ENCODE data around the gene CXorf38. TPM values are rescaled to one million over a fixed set of nuclear protein-coding genes. Genes with fewer than 3 reads are reported as not detected.

Gene CXorf38
- total and polyA plus RNA-seq, 2 donors = 13.4 to 14.9 TPM

DNA sequence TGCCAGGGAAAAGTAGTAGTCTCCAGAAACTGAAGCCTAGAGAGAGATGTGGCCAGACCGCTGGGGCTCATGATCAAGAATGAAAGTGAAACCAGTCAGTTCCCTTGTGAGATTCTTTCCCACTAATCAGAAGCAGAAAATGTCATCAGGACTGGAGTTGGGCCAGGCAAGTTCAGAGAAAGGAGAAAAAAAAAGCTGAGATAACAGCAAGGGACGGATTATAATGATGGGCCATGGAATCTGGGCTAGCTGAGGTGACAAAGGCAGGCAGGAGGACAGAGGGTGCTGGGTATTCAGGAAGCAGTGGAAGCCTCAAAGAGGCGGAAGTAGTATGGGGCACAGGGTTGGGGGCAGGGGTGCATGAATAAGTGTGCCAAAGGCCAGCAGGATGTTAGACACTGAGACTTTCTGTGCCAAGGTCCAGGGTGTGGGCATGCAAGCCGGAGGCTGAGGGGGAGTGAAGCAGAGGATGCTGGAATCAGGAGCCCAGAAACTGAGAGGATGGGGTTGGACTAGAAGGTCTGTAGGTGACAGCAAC, 2.5 kb downstream of the CXorf38 start:
- H3K4me3 ChIP-seq (ENCODE audit: low read length in 2 of 2) = peak overlapping the region; percentile 35 to 56
- peaks cover 5 to 24% of the 10 kb centered on the region in 2 donors for H3K4me1 ChIP-seq (ENCODE audit: control insufficient read depth in 2 of 2, insufficient read depth in 2 of 2, low read length in 2 of 2)
- H3K27ac ChIP-seq (ENCODE audit: low read depth in 1 of 2, low read length in 1 of 2) = peak overlapping the region; percentile 64 to 78
- no peaks in the 10 kb centered on the region for H3K9me3 ChIP-seq (ENCODE audit: control insufficient read depth in 2 of 2, insufficient read depth in 1 of 2, low read length in 1 of 2)
- H3K27me3 ChIP-seq (ENCODE audit: control insufficient read depth in 2 of 2, insufficient read depth in 1 of 2, low read length in 1 of 2) = no peaks in the 10 kb centered on the region
- DNase-seq (ENCODE audit: low read depth in 6 of 9, low spot score in 9 of 9) = peak in 7 of 9 donors; percentile 39 to 75 (median 46)
- H3K36me3 ChIP-seq (ENCODE audit: control insufficient read depth in 2 of 2, insufficient read depth in 2 of 2, low read length in 1 of 2) = peaks cover 12 to 13% of the 10 kb centered on the region in 2 donors
- 0% methylated on average over 4 of the region's 4 CpGs for WGBS

DNA sequence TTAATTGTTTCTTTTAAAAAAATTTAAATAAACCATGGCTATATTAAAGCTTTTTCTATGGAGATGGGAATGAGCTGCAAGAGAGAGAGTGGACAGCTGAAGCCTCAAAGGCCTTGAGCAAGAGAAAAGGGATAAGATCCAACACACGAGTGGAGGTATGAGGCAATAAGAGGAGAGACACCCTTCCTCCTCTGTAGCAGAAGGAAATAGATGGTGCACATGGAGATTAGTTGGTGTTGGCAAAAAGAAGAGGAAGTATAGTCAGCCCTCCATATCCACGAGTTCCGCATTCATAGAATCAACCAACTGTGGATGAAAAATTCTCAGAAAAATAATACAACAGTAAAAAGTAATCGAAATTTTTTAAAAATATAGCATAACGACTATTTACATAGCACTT, 3.2 kb downstream of the CXorf38 start:
- no peak for DNase-seq (ENCODE audit: low read depth in 6 of 9, low spot score in 9 of 9)
- 13% methylated on average over 5 of the region's 5 CpGs for WGBS
- peaks cover 16 to 20% of the 10 kb centered on the region in 2 donors for H3K36me3 ChIP-seq (ENCODE audit: control insufficient read depth in 2 of 2, insufficient read depth in 2 of 2, low read length in 1 of 2)
- H3K4me1 ChIP-seq (ENCODE audit: control insufficient read depth in 2 of 2, insufficient read depth in 2 of 2, low read length in 2 of 2) = peaks cover 5 to 24% of the 10 kb centered on the region in 2 donors
- H3K27me3 ChIP-seq (ENCODE audit: control insufficient read depth in 2 of 2, insufficient read depth in 1 of 2, low read length in 1 of 2) = no peaks in the 10 kb centered on the region
- no peaks in the 10 kb centered on the region for H3K9me3 ChIP-seq (ENCODE audit: control insufficient read depth in 2 of 2, insufficient read depth in 1 of 2, low read length in 1 of 2)
- H3K4me3 ChIP-seq (ENCODE audit: low read length in 2 of 2) = peak overlapping the region in 1 of 2 donors; percentile 35
- H3K27ac ChIP-seq (ENCODE audit: low read depth in 1 of 2, low read length in 1 of 2) = peak overlapping the region in 1 of 2 donors; percentile 64

DNA sequence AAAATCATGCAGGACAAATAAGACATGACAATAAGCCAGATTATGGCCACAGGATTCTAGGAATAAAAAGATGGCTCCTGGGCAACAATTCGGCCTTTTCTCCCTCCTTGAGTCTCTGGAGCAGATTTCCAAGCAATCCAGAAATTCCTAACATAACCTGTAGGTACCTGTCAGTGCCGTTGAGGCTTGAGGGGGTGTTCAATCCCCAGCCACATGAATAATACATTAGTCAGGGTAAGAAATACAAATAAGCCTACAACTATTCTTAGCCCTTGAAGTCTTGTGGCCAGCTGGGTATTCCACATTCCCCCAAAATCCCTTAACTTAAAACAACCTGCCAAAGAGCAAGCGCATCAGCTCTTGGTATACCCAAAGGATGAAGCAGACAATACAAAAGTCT, 9.7 kb downstream of the CXorf38 start:
- Histone ChIP-seq H3K27ac (ENCODE audit: low read depth in 1 of 2, low read length in 1 of 2) (no peak overlapping the region), H3K36me3 (ENCODE audit: control insufficient read depth in 2 of 2, insufficient read depth in 2 of 2, low read length in 1 of 2) (peaks cover 48 to 75% of the 10 kb centered on the region in 2 donors), H3K9me3 (ENCODE audit: control insufficient read depth in 2 of 2, insufficient read depth in 1 of 2, low read length in 1 of 2) (no peaks in the 10 kb centered on the region), H3K27me3 (ENCODE audit: control insufficient read depth in 2 of 2, insufficient read depth in 1 of 2, low read length in 1 of 2) (no peaks in the 10 kb centered on the region), H3K4me1 (ENCODE audit: control insufficient read depth in 2 of 2, insufficient read depth in 2 of 2, low read length in 2 of 2) (no peaks in the 10 kb centered on the region), H3K4me3 (ENCODE audit: low read length in 2 of 2) (no peak overlapping the region)
- WGBS = over 99% methylated on average over 3 of the region's 3 CpGs
- no peak for DNase-seq (ENCODE audit: low read depth in 6 of 9, low spot score in 9 of 9)

DNA sequence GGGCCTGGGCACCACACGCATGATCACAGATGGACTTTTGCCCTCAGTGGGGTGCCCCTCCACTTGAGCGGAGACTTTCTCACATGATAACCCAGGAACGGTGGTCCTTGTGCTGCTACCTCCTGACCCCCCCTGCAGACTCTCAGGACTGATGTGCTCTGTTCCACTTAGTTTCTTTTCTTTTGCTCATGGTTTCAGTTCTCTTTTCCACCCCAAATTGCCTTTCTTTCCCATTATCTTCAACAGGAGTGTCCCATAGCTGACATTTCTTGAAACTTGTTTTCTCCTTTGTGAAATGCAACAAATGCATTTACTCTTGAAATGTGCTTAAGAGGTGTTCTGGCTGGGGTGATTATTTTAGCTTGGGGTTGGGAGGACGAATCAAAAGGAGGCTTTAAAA, 15.2 kb downstream of the CXorf38 start:
- Histone ChIP-seq H3K4me3 (ENCODE audit: low read length in 2 of 2) (no peak overlapping the region), H3K4me1 (ENCODE audit: control insufficient read depth in 2 of 2, insufficient read depth in 2 of 2, low read length in 2 of 2) (no peaks in the 10 kb centered on the region), H3K36me3 (ENCODE audit: control insufficient read depth in 2 of 2, insufficient read depth in 2 of 2, low read length in 1 of 2) (peaks cover 44 to 85% of the 10 kb centered on the region in 2 donors), H3K27ac (ENCODE audit: low read depth in 1 of 2, low read length in 1 of 2) (no peak overlapping the region), H3K9me3 (ENCODE audit: control insufficient read depth in 2 of 2, insufficient read depth in 1 of 2, low read length in 1 of 2) (no peaks in the 10 kb centered on the region), H3K27me3 (ENCODE audit: control insufficient read depth in 2 of 2, insufficient read depth in 1 of 2, low read length in 1 of 2) (no peaks in the 10 kb centered on the region)
- DNase-seq (ENCODE audit: low read depth in 6 of 9, low spot score in 9 of 9) = no peak
- WGBS = 99% methylated on average over 4 of the region's 4 CpGs

DNA sequence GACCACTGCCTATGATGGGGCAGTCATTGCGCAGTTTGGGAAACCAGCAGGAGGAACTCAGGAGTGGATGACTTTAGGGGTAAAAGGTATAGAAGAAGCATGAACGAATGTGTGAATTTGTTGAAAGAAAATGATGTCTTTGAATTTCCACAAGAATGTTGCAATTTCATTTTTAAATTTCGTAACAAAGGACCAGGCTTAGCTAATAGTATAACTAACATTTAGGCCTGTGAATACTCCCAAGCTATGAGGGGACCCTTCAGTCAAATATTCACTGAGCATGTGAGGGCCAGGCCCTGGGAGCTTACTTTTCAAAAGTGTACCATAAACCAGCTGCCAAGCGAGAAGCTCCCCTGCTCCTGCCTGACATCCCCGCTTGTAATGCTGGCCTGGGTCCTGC, 18.9 kb downstream of the CXorf38 start:
- H3K9me3 ChIP-seq (ENCODE audit: control insufficient read depth in 2 of 2, insufficient read depth in 1 of 2, low read length in 1 of 2) = peaks cover 0 to 4% of the 10 kb centered on the region in 2 donors
- H3K4me1 ChIP-seq (ENCODE audit: control insufficient read depth in 2 of 2, insufficient read depth in 2 of 2, low read length in 2 of 2) = no peaks in the 10 kb centered on the region
- no peaks in the 10 kb centered on the region for H3K27me3 ChIP-seq (ENCODE audit: control insufficient read depth in 2 of 2, insufficient read depth in 1 of 2, low read length in 1 of 2)
- no peak overlapping the region for H3K27ac ChIP-seq (ENCODE audit: low read depth in 1 of 2, low read length in 1 of 2)
- H3K36me3 ChIP-seq (ENCODE audit: control insufficient read depth in 2 of 2, insufficient read depth in 2 of 2, low read length in 1 of 2) = peaks cover 30 to 53% of the 10 kb centered on the region in 2 donors
- 98% methylated on average over 5 of the region's 5 CpGs for WGBS
- DNase-seq (ENCODE audit: low read depth in 6 of 9, low spot score in 9 of 9) = no peak
- H3K4me3 ChIP-seq (ENCODE audit: low read length in 2 of 2) = no peak overlapping the region

DNA sequence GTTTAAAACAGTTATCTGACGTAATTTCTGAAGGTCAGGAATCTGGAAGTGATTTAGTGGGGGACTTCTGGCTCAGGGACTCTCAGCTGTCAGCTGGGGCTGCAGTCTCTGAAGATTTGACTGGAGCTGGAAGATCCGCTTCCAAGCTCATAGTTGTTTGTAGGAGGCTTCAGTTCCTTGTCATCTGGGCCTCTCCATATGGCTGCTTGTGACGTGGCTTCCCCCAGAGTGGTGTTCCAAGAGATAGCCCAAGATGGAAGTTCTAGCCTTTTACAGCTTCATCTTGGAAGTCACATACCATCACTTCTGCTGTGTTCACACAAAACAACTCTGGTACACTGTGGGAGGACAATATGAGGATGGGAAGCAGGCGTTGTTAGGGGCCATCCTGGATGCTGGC, 22.1 kb downstream of the CXorf38 start:
- H3K27me3 ChIP-seq (ENCODE audit: control insufficient read depth in 2 of 2, insufficient read depth in 1 of 2, low read length in 1 of 2) = no peaks in the 10 kb centered on the region
- WGBS = 98% methylated on average over 4 of the region's 4 CpGs
- H3K4me1 ChIP-seq (ENCODE audit: control insufficient read depth in 2 of 2, insufficient read depth in 2 of 2, low read length in 2 of 2) = no peaks in the 10 kb centered on the region
- peaks cover 0 to 12% of the 10 kb centered on the region in 2 donors for H3K9me3 ChIP-seq (ENCODE audit: control insufficient read depth in 2 of 2, insufficient read depth in 1 of 2, low read length in 1 of 2)
- H3K36me3 ChIP-seq (ENCODE audit: control insufficient read depth in 2 of 2, insufficient read depth in 2 of 2, low read length in 1 of 2) = peaks cover 13 to 26% of the 10 kb centered on the region in 2 donors
- H3K4me3 ChIP-seq (ENCODE audit: low read length in 2 of 2) = no peak overlapping the region
- no peak overlapping the region for H3K27ac ChIP-seq (ENCODE audit: low read depth in 1 of 2, low read length in 1 of 2)
- DNase-seq (ENCODE audit: low read depth in 6 of 9, low spot score in 9 of 9) = no peak

DNA sequence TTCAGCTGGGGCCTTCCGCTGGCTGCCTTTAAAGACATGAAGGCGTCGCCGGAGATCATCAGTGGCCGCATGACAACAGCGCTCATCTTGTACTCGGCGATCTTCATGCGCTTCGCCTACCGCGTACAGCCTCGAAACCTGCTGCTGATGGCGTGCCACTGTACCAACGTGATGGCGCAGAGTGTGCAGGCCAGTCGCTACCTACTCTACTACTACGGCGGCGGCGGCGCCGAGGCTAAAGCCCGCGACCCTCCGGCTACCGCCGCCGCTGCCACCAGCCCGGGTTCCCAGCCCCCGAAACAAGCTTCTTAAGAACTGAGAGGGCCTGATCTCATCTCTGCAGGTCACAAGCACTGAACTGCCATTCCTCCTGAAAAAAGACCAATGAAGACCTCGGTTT, 23.7 kb downstream of the CXorf38 start:
- Histone ChIP-seq H3K9me3 (ENCODE audit: control insufficient read depth in 2 of 2, insufficient read depth in 1 of 2, low read length in 1 of 2) (peaks cover 0 to 12% of the 10 kb centered on the region in 2 donors), H3K27me3 (ENCODE audit: control insufficient read depth in 2 of 2, insufficient read depth in 1 of 2, low read length in 1 of 2) (no peaks in the 10 kb centered on the region), H3K4me1 (ENCODE audit: control insufficient read depth in 2 of 2, insufficient read depth in 2 of 2, low read length in 2 of 2) (no peaks in the 10 kb centered on the region), H3K4me3 (ENCODE audit: low read length in 2 of 2) (no peak overlapping the region), H3K27ac (ENCODE audit: low read depth in 1 of 2, low read length in 1 of 2) (no peak overlapping the region), H3K36me3 (ENCODE audit: control insufficient read depth in 2 of 2, insufficient read depth in 2 of 2, low read length in 1 of 2) (peaks cover 7 to 12% of the 10 kb centered on the region in 2 donors)
- 97% methylated on average over 32 of the region's 32 CpGs for WGBS
- no peak for DNase-seq (ENCODE audit: low read depth in 6 of 9, low spot score in 9 of 9)

DNA sequence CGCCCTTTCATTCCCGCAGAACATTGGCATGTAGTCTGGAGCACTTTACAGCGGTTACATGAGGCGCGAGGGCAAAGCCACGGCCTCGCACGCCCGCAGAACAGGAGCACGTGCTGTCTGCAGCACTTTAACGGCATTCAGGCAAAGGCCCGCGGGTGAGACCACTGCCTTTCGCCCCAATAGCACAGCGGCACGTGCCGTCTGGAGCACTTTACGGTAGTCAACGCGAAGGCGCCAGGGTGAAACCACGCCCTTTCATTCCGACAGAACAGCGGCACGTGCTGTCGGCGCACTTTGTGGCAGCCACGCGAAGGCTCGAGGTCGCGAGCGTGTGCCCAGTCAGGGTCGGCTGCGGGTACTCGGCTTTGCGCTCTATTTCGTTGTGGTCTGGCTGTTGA, 24.2 kb downstream of the CXorf38 start, which contains the start of gene MPC1L:
TSS of gene MPC1L (plus strand) at position 290 of the 398 bp plus-strand sequence. CDS start 138 bp downstream, outside the sequence.
- H3K36me3 ChIP-seq (ENCODE audit: control insufficient read depth in 2 of 2, insufficient read depth in 2 of 2, low read length in 1 of 2) = peaks cover 1 to 7% of the 10 kb centered on the region in 2 donors
- WGBS = 98% methylated on average over 38 of the region's 38 CpGs
- no peak for DNase-seq (ENCODE audit: low read depth in 6 of 9, low spot score in 9 of 9)

DNA sequence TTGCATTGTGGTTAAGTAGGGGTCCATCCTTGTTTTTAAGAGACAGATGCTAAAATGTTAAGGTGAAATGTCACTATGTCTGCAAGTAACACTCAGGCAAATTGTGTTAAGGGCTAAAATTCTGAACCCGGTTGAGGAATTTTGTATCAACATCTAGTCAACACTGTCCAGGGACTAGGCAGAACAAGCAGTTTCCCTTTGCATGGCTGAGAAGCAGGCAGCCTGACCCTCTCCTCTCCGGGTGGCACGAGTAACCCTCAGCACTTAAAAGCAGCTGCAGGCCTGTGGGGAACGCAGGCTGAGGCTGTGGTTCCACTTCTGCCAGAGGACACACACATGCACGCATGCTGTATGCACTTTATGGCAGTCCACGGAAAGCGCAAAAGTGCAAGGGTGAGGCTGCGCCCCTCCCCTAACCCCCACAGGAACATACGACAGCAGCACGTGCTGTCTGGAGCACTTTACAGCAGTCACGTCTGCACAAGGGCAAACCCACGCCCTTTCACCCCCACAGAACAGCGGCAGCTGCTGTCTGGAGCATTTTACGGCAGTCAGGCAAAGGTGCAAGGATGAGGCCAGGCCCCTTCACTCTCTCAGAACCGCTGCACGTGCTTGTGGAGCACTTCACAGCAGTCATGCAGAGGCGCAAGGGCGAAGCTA, 24.8 kb downstream of the CXorf38 start:
- Histone ChIP-seq H3K27me3 (ENCODE audit: control insufficient read depth in 2 of 2, insufficient read depth in 1 of 2, low read length in 1 of 2) (no peaks in the 10 kb centered on the region), H3K27ac (ENCODE audit: low read depth in 1 of 2, low read length in 1 of 2) (no peak overlapping the region), H3K36me3 (ENCODE audit: control insufficient read depth in 2 of 2, insufficient read depth in 2 of 2, low read length in 1 of 2) (peaks cover 0 to 5% of the 10 kb centered on the region in 2 donors), H3K9me3 (ENCODE audit: control insufficient read depth in 2 of 2, insufficient read depth in 1 of 2, low read length in 1 of 2) (peaks cover 0 to 12% of the 10 kb centered on the region in 2 donors), H3K4me1 (ENCODE audit: control insufficient read depth in 2 of 2, insufficient read depth in 2 of 2, low read length in 2 of 2) (no peaks in the 10 kb centered on the region), H3K4me3 (ENCODE audit: low read length in 2 of 2) (no peak overlapping the region)
- no peak for DNase-seq (ENCODE audit: low read depth in 6 of 9, low spot score in 9 of 9)
- 96% methylated on average over 18 of the region's 18 CpGs for WGBS

More for the DNA sequence above, 24.2 kb downstream of the CXorf38 start, which contains the start of gene MPC1L:
- no peaks in the 10 kb centered on the region for H3K27me3 ChIP-seq (ENCODE audit: control insufficient read depth in 2 of 2, insufficient read depth in 1 of 2, low read length in 1 of 2)
- H3K4me1 ChIP-seq (ENCODE audit: control insufficient read depth in 2 of 2, insufficient read depth in 2 of 2, low read length in 2 of 2) = no peaks in the 10 kb centered on the region
- no peak within 1 kb of the TSS for H3K27ac ChIP-seq (ENCODE audit: low read depth in 1 of 2, low read length in 1 of 2)
- no peak within 1 kb of the TSS for H3K4me3 ChIP-seq (ENCODE audit: low read length in 2 of 2)
- H3K9me3 ChIP-seq (ENCODE audit: control insufficient read depth in 2 of 2, insufficient read depth in 1 of 2, low read length in 1 of 2) = peaks cover 0 to 12% of the 10 kb centered on the region in 2 donors

All from thymus (tissue), 11 donors.